Measurements from ENCODE around the gene RHOB. TPM values are rescaled to one million over a fixed set of nuclear protein-coding genes. Genes with fewer than 3 reads are reported as not detected.
"Not testable (repeated sequence)": the region's sequence is repeated elsewhere in the genome, so short reads cannot be mapped to it uniquely, and the experiment has no call there.

Gene RHOB
- total RNA-seq, 1 experiment from 2014 or later, result not detected

- no peak overlapping the region for H3K4me3 ChIP-seq (ENCODE audit: low read length)
- H4K20me1 ChIP-seq (ENCODE audit: insufficient read depth, low read depth, low read length), result no peaks in the 10 kb centered on the region
- no peak for DNase-seq
- H3K9ac ChIP-seq (ENCODE audit: low read length), result no peak overlapping the region
- H3K9me2 ChIP-seq (replicated peaks; ENCODE audit: insufficient read depth, low read length), result no peaks in the 10 kb centered on the region
- H3K27me3 ChIP-seq (ENCODE audit: low read length), result no peaks in the 10 kb centered on the region
- no peak overlapping the region for H2AFZ ChIP-seq (ENCODE audit: low read length)
- no peaks in the 10 kb centered on the region for H3K79me2 ChIP-seq (ENCODE audit: low read length)
- no peak overlapping the region for H3K27ac ChIP-seq (ENCODE audit: low read length)
- no peak overlapping the region for H3K4me2 ChIP-seq (ENCODE audit: low read depth, low read length, poor library complexity, severe bottlenecking)
- H3K9me3 ChIP-seq (ENCODE audit: low read length), result peaks cover 7% of the 10 kb centered on the region; the same call in 1 of the 2 replicates
- no peaks in the 10 kb centered on the region for H3K36me3 ChIP-seq (ENCODE audit: insufficient read depth, low read length)
- no peaks in the 10 kb centered on the region for H3K4me1 ChIP-seq (ENCODE audit: low read length)
These were observed 37.8 kb upstream of the RHOB start for GRCh38 chr2:20409039-20409438.

GRCh38 chr2:20410556-20411277, 36.2 kb upstream of the RHOB start:
- no peaks in the 10 kb centered on the region for H4K20me1 ChIP-seq (ENCODE audit: insufficient read depth, low read depth, low read length)
- H3K9me2 ChIP-seq (replicated peaks; ENCODE audit: insufficient read depth, low read length), result no peaks in the 10 kb centered on the region
- H3K27ac ChIP-seq (ENCODE audit: low read length), result no peak overlapping the region
- H3K4me1 ChIP-seq (ENCODE audit: low read length), result no peaks in the 10 kb centered on the region
- H3K9me3 ChIP-seq (ENCODE audit: low read length), result peaks cover 7% of the 10 kb centered on the region; the same call in 1 of the 2 replicates
- H3K9ac ChIP-seq (ENCODE audit: low read length), result no peak overlapping the region
- H3K4me3 ChIP-seq (ENCODE audit: low read length), result no peak overlapping the region
- no peak for DNase-seq
- H2AFZ ChIP-seq (ENCODE audit: low read length), result no peak overlapping the region
- no peaks in the 10 kb centered on the region for H3K79me2 ChIP-seq (ENCODE audit: low read length)
- H3K27me3 ChIP-seq (ENCODE audit: low read length), result no peaks in the 10 kb centered on the region
- no peaks in the 10 kb centered on the region for H3K36me3 ChIP-seq (ENCODE audit: insufficient read depth, low read length)
- H3K4me2 ChIP-seq (ENCODE audit: low read depth, low read length, poor library complexity, severe bottlenecking), result no peak overlapping the region

- peaks cover 7% of the 10 kb centered on the region; the same call in 1 of the 2 replicates for H3K9me3 ChIP-seq (ENCODE audit: low read length)
- no peak overlapping the region for H3K4me2 ChIP-seq (ENCODE audit: low read depth, low read length, poor library complexity, severe bottlenecking)
- no peaks in the 10 kb centered on the region for H3K36me3 ChIP-seq (ENCODE audit: insufficient read depth, low read length)
- no peak overlapping the region for H3K9ac ChIP-seq (ENCODE audit: low read length)
- H3K9me2 ChIP-seq (replicated peaks; ENCODE audit: insufficient read depth, low read length), result no peaks in the 10 kb centered on the region
- no peak overlapping the region for H3K4me3 ChIP-seq (ENCODE audit: low read length)
- H3K27me3 ChIP-seq (ENCODE audit: low read length), result no peaks in the 10 kb centered on the region
- H2AFZ ChIP-seq (ENCODE audit: low read length), result no peak overlapping the region
- no peak overlapping the region for H3K27ac ChIP-seq (ENCODE audit: low read length)
- peak; percentile 86 for DNase-seq
- no peaks in the 10 kb centered on the region for H4K20me1 ChIP-seq (ENCODE audit: insufficient read depth, low read depth, low read length)
- H3K4me1 ChIP-seq (ENCODE audit: low read length), result no peaks in the 10 kb centered on the region
- H3K79me2 ChIP-seq (ENCODE audit: low read length), result no peaks in the 10 kb centered on the region
These were observed 35.4 kb upstream of the RHOB start for GRCh38 chr2:20411361-20411894.

- H3K9ac ChIP-seq (ENCODE audit: low read length), result no peak overlapping the region
- no peaks in the 10 kb centered on the region for H4K20me1 ChIP-seq (ENCODE audit: insufficient read depth, low read depth, low read length)
- no peaks in the 10 kb centered on the region for H3K4me1 ChIP-seq (ENCODE audit: low read length)
- no peaks in the 10 kb centered on the region for H3K9me2 ChIP-seq (replicated peaks; ENCODE audit: insufficient read depth, low read length)
- DNase-seq, result no peak
- no peak overlapping the region for H3K4me3 ChIP-seq (ENCODE audit: low read length)
- no peak overlapping the region for H3K4me2 ChIP-seq (ENCODE audit: low read depth, low read length, poor library complexity, severe bottlenecking)
- H3K36me3 ChIP-seq (ENCODE audit: insufficient read depth, low read length), result no peaks in the 10 kb centered on the region
- no peaks in the 10 kb centered on the region for H3K79me2 ChIP-seq (ENCODE audit: low read length)
- H3K27ac ChIP-seq (ENCODE audit: low read length), result no peak overlapping the region
- no peaks in the 10 kb centered on the region for H3K9me3 ChIP-seq (ENCODE audit: low read length)
- no peaks in the 10 kb centered on the region for H3K27me3 ChIP-seq (ENCODE audit: low read length)
- H2AFZ ChIP-seq (ENCODE audit: low read length), result no peak overlapping the region
These were observed 32.1 kb upstream of the RHOB start for GRCh38 chr2:20414806-20415205.

- Histone ChIP-seq H3K4me3 (ENCODE audit: low read length) (no peak overlapping the region), H3K79me2 (ENCODE audit: low read length) (no peaks in the 10 kb centered on the region), H3K4me1 (ENCODE audit: low read length) (no peaks in the 10 kb centered on the region), H3K36me3 (ENCODE audit: insufficient read depth, low read length) (no peaks in the 10 kb centered on the region), H2AFZ (ENCODE audit: low read length) (no peak overlapping the region), H3K9me3 (ENCODE audit: low read length) (no peaks in the 10 kb centered on the region), H3K9me2 (replicated peaks; ENCODE audit: insufficient read depth, low read length) (no peaks in the 10 kb centered on the region), H4K20me1 (ENCODE audit: insufficient read depth, low read depth, low read length) (no peaks in the 10 kb centered on the region), H3K27me3 (ENCODE audit: low read length) (no peaks in the 10 kb centered on the region), H3K9ac (ENCODE audit: low read length) (no peak overlapping the region), H3K27ac (ENCODE audit: low read length) (no peak overlapping the region), H3K4me2 (ENCODE audit: low read depth, low read length, poor library complexity, severe bottlenecking) (no peak overlapping the region)
- DNase-seq, result no peak
These were observed 31.4 kb upstream of the RHOB start for GRCh38 chr2:20415511-20415918.

GRCh38 chr2:20416723-20417122, 30.2 kb upstream of the RHOB start:
- Histone ChIP-seq H3K27me3 (ENCODE audit: low read length) (no peaks in the 10 kb centered on the region), H2AFZ (ENCODE audit: low read length) (no peak overlapping the region), H3K9ac (ENCODE audit: low read length) (no peak overlapping the region), H3K79me2 (ENCODE audit: low read length) (no peaks in the 10 kb centered on the region), H3K27ac (ENCODE audit: low read length) (no peak overlapping the region), H4K20me1 (ENCODE audit: insufficient read depth, low read depth, low read length) (no peaks in the 10 kb centered on the region), H3K9me3 (ENCODE audit: low read length) (no peaks in the 10 kb centered on the region), H3K4me2 (ENCODE audit: low read depth, low read length, poor library complexity, severe bottlenecking) (no peak overlapping the region), H3K4me1 (ENCODE audit: low read length) (no peaks in the 10 kb centered on the region), H3K4me3 (ENCODE audit: low read length) (no peak overlapping the region), H3K9me2 (replicated peaks; ENCODE audit: insufficient read depth, low read length) (no peaks in the 10 kb centered on the region), H3K36me3 (ENCODE audit: insufficient read depth, low read length) (no peaks in the 10 kb centered on the region)
- DNase-seq, result no peak

- not testable (repeated sequence) for H3K27ac ChIP-seq (ENCODE audit: low read length); H3K36me3 ChIP-seq (ENCODE audit: insufficient read depth, low read length); H3K4me3 ChIP-seq (ENCODE audit: low read length); DNase-seq; H2AFZ ChIP-seq (ENCODE audit: low read length); H3K9ac ChIP-seq (ENCODE audit: low read length); H3K4me1 ChIP-seq (ENCODE audit: low read length); H4K20me1 ChIP-seq (ENCODE audit: insufficient read depth, low read depth, low read length); H3K9me2 ChIP-seq (replicated peaks; ENCODE audit: insufficient read depth, low read length); H3K27me3 ChIP-seq (ENCODE audit: low read length); H3K9me3 ChIP-seq (ENCODE audit: low read length); H3K79me2 ChIP-seq (ENCODE audit: low read length); H3K4me2 ChIP-seq (ENCODE audit: low read depth, low read length, poor library complexity, severe bottlenecking)
These were observed 29.5 kb upstream of the RHOB start for GRCh38 chr2:20417230-20417821.

GRCh38 chr2:20418519-20418918, 28.4 kb upstream of the RHOB start:
- H3K27ac ChIP-seq (ENCODE audit: low read length), result no peak overlapping the region
- no peaks in the 10 kb centered on the region for H3K9me2 ChIP-seq (replicated peaks; ENCODE audit: insufficient read depth, low read length)
- no peaks in the 10 kb centered on the region for H3K27me3 ChIP-seq (ENCODE audit: low read length)
- no peak for DNase-seq
- H3K79me2 ChIP-seq (ENCODE audit: low read length), result no peaks in the 10 kb centered on the region
- no peak overlapping the region for H3K9ac ChIP-seq (ENCODE audit: low read length)
- H3K36me3 ChIP-seq (ENCODE audit: insufficient read depth, low read length), result no peaks in the 10 kb centered on the region
- H2AFZ ChIP-seq (ENCODE audit: low read length), result no peak overlapping the region
- no peak overlapping the region for H3K4me3 ChIP-seq (ENCODE audit: low read length)
- H3K4me2 ChIP-seq (ENCODE audit: low read depth, low read length, poor library complexity, severe bottlenecking), result no peak overlapping the region
- no peaks in the 10 kb centered on the region for H3K9me3 ChIP-seq (ENCODE audit: low read length)
- no peaks in the 10 kb centered on the region for H4K20me1 ChIP-seq (ENCODE audit: insufficient read depth, low read depth, low read length)
- no peaks in the 10 kb centered on the region for H3K4me1 ChIP-seq (ENCODE audit: low read length)

All from Karpas-422 (cell line).